ENCODE results near the gene DNAH11. TPM values are rescaled to one million over a fixed set of nuclear protein-coding genes. Genes with fewer than 3 reads are reported as not detected.

Gene DNAH11
- total RNA-seq, 1 experiment from 2014 or later: 0.15 TPM

DNA sequence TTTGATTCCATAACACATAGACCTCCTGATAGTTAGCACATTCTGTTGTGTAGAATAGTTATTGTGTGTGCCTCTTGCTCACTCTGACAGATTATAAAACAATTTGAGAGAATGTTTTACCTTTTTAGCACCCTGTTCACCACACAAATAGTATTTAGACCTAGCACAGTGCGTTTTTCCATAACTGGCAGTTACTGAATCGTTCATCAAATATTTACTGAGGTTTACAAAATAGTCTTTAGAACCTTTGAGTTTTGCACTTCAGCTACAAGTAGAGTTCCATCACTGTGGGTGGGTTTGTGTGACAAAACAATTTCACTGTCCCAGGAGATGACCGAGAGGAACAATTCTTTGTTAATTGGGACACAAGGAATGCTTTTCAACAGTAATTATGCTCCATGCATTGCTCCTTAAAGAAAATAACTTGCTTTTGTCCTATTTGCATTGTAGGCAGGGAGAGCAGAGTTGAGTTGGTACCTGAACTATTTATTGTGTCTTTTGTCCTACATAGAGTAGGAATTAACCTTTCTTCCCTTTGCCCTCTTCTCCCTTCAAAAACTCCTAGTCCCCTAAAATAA is 62.3 kb downstream of the DNAH11 start:
- ATAC-seq: no peak
- TF ChIP-seq, protein P1, sequence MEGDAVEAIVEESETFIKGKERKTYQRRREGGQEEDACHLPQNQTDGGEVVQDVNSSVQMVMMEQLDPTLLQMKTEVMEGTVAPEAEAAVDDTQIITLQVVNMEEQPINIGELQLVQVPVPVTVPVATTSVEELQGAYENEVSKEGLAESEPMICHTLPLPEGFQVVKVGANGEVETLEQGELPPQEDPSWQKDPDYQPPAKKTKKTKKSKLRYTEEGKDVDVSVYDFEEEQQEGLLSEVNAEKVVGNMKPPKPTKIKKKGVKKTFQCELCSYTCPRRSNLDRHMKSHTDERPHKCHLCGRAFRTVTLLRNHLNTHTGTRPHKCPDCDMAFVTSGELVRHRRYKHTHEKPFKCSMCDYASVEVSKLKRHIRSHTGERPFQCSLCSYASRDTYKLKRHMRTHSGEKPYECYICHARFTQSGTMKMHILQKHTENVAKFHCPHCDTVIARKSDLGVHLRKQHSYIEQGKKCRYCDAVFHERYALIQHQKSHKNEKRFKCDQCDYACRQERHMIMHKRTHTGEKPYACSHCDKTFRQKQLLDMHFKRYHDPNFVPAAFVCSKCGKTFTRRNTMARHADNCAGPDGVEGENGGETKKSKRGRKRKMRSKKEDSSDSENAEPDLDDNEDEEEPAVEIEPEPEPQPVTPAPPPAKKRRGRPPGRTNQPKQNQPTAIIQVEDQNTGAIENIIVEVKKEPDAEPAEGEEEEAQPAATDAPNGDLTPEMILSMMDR (IDR thresholded peaks at IDR 0.05): no peak
- no peak for TF ChIP-seq SIN3A (IDR thresholded peaks at IDR 0.05; ENCODE audit: borderline replicate concordance, insufficient read depth, low read depth, low read length)
- POLR2A ChIA-PET: no interaction called here
- no peak for DNase-seq (ENCODE audit: low read depth, low spot score)
- in situ Hi-C loops (cut with HindIII; ENCODE audit: low pct_unique_long_range_greater_than_20kb, low sequenced_read_pairs) (no loop called here), intact Hi-C loops (cut with micrococcal nuclease; ENCODE audit: unreplicated experiment) (no loop called here)
- Histone ChIP-seq H3K4me3 (ENCODE audit: low read depth in 2 of 2, low read length in 2 of 2) (no peak overlapping the region), H3K4me1 (ENCODE audit: control insufficient read depth, insufficient read depth, low read length) (no peaks in the 10 kb centered on the region), H3K36me3 (ENCODE audit: control insufficient read depth, insufficient read depth, low read length) (no peaks in the 10 kb centered on the region), H3K27me3 (ENCODE audit: control insufficient read depth, insufficient read depth, low read length) (no peaks in the 10 kb centered on the region), H3K9me3 (ENCODE audit: control insufficient read depth, insufficient read depth, low read depth, low read length) (no peaks in the 10 kb centered on the region), H3K27ac (ENCODE audit: low read length) (no peak overlapping the region)
- no TSS peak for BruUV-seq (replicated peaks)
- CTCF ChIA-PET: no interaction called here

DNA sequence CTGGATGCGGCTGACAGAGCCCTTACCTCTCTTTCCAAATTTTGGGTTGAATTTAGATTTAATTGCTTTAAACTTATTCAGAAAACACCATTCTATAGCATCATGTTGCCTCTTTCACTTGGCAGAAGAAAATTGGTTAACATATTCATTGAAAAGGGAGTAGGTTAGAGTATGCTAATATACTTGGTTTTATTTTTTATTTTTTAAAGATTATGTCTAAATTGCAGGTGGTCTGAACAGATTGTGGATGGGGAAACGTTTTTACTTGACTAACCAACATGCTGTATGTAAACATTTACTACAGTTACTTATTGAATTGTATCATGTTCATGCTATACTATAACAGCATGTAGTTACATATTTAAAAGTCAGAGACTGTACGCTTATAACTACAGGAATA is 65.6 kb downstream of the DNAH11 start:
- Histone ChIP-seq H3K9me3 (ENCODE audit: control insufficient read depth, insufficient read depth, low read depth, low read length) (no peaks in the 10 kb centered on the region), H3K27me3 (ENCODE audit: control insufficient read depth, insufficient read depth, low read length) (no peaks in the 10 kb centered on the region), H3K4me3 (ENCODE audit: low read depth in 2 of 2, low read length in 2 of 2) (no peak overlapping the region), H3K27ac (ENCODE audit: low read length) (no peak overlapping the region), H3K4me1 (ENCODE audit: control insufficient read depth, insufficient read depth, low read length) (no peaks in the 10 kb centered on the region), H3K36me3 (ENCODE audit: control insufficient read depth, insufficient read depth, low read length) (no peaks in the 10 kb centered on the region)
- DNase-seq (ENCODE audit: low read depth, low spot score) (no peak), ATAC-seq (no peak)
- BruUV-seq (replicated peaks): no TSS peak
- in situ Hi-C loops (cut with HindIII; ENCODE audit: low pct_unique_long_range_greater_than_20kb, low sequenced_read_pairs) (no loop called here), intact Hi-C loops (cut with micrococcal nuclease; ENCODE audit: unreplicated experiment) (no loop called here)
- POLR2A ChIA-PET: no interaction called here
- CTCF ChIA-PET: no interaction called here
- TF ChIP-seq SIN3A (IDR thresholded peaks at IDR 0.05; ENCODE audit: borderline replicate concordance, insufficient read depth, low read depth, low read length) (no peak), POLR2AphosphoS5 (IDR thresholded peaks at IDR 0.05; ENCODE audit: low read depth, low read length) (no peak), TCF7L2 (IDR thresholded peaks at IDR 0.05; ENCODE audit: low read depth, low read length) (no peak)
- TF ChIP-seq, protein P2, sequence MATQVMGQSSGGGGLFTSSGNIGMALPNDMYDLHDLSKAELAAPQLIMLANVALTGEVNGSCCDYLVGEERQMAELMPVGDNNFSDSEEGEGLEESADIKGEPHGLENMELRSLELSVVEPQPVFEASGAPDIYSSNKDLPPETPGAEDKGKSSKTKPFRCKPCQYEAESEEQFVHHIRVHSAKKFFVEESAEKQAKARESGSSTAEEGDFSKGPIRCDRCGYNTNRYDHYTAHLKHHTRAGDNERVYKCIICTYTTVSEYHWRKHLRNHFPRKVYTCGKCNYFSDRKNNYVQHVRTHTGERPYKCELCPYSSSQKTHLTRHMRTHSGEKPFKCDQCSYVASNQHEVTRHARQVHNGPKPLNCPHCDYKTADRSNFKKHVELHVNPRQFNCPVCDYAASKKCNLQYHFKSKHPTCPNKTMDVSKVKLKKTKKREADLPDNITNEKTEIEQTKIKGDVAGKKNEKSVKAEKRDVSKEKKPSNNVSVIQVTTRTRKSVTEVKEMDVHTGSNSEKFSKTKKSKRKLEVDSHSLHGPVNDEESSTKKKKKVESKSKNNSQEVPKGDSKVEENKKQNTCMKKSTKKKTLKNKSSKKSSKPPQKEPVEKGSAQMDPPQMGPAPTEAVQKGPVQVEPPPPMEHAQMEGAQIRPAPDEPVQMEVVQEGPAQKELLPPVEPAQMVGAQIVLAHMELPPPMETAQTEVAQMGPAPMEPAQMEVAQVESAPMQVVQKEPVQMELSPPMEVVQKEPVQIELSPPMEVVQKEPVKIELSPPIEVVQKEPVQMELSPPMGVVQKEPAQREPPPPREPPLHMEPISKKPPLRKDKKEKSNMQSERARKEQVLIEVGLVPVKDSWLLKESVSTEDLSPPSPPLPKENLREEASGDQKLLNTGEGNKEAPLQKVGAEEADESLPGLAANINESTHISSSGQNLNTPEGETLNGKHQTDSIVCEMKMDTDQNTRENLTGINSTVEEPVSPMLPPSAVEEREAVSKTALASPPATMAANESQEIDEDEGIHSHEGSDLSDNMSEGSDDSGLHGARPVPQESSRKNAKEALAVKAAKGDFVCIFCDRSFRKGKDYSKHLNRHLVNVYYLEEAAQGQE (IDR thresholded peaks at IDR 0.05; ENCODE audit: insufficient read depth in 1 of 2, low read depth in 2 of 2, low read length in 1 of 2): no peak
- TF ChIP-seq, protein P1 (IDR thresholded peaks at IDR 0.05): no peak

Data from Panc1 (cell line).